Left colon (tissue), 2 donors: ENCODE data around the gene TBXA2R. TPM values are rescaled to one million over a fixed set of nuclear protein-coding genes. Genes with fewer than 3 reads are reported as not detected.

Source experiments
- ATAC-seq: fragments of 200-7000 bp; cut with Tn5 transposase; one replicate; pipeline ENCODE4 v1.9.1; 2020; ENCODE audit warnings: mild to moderate bottlenecking, moderate library complexity
- DNase-seq, 2 donors: peaks; one replicate each; pipeline ENCODE4 v3.0.0-alpha.2; 2020
- intact Hi-C, 2 donors: fragments of 100-400 bp; cut with DNase I in 1 of 2; cut with micrococcal nuclease in 1 of 2; formaldehyde crosslinking; loops; one replicate each; pipeline versions ENCODE4 v1.11.2 to v1.14.0; 2022; cut with DNase I, micrococcal nuclease
- total RNA-seq, 2 donors: library from RNA; stranded (reverse); fragmentation: NEBNext Ultra II Directional; extraction: Animal tissue kit (Norgen Biotek cat#: 25700); gene quantifications; one replicate each; pipeline ENCODE4 v1.2.1, GENCODE V29; 2021
- donor health status: DM: no; HTN: no; CAD: no.
- donor health status: DM: yes; HTN: yes; CAD: no.

TBXA2R gene
- total RNA-seq, 2 donors from 2014 or later: 0.64 to 1.0 TPM

GRCh38 chr19:3610745-3611717 is 4.4 kb upstream of the TBXA2R start:
- ATAC-seq (no peak), DNase-seq (no peak)
- intact Hi-C loops: no loop called here

- DNase-seq: no peak
- intact Hi-C loops: no loop called here
- ATAC-seq: no peak
Observed at GRCh38 chr19:3609779-3610719, 3.4 kb upstream of the TBXA2R start.

- no peak for DNase-seq
- no peak for ATAC-seq
- intact Hi-C loops: no loop called here
Observed at GRCh38 chr19:3608750-3609322, 2.2 kb upstream of the TBXA2R start.

- intact Hi-C loops: no loop called here
- no peak for DNase-seq
- ATAC-seq: no peak
Observed at GRCh38 chr19:3608079-3608641, 1.5 kb upstream of the TBXA2R start.

GRCh38 chr19:3607303-3608078 is 816 bp upstream of the TBXA2R start:
- intact Hi-C loops: no loop called here
- no peak for DNase-seq
- ATAC-seq: peak; percentile 10

- intact Hi-C loops: no loop called here
- DNase-seq (peak; percentile 71 to 83), ATAC-seq (peak; percentile 96)
Observed at GRCh38 chr19:3606174-3606689, 443 bp downstream of the TBXA2R start.

- ATAC-seq (peak; percentile 24), DNase-seq (no peak)
- intact Hi-C loops: no loop called here
Observed at GRCh38 chr19:3605770-3606169, 905 bp downstream of the TBXA2R start.

GRCh38 chr19:3605361-3605760 is 1.3 kb downstream of the TBXA2R start:
- intact Hi-C loops: no loop called here
- DNase-seq: no peak
- ATAC-seq: no peak

- ATAC-seq (no peak), DNase-seq (no peak)
- intact Hi-C loops: no loop called here
Observed at GRCh38 chr19:3604987-3605343, 1.7 kb downstream of the TBXA2R start.

- ATAC-seq (no peak), DNase-seq (no peak)
- intact Hi-C loops: no loop called here
Observed at GRCh38 chr19:3604227-3604986, 2.3 kb downstream of the TBXA2R start.

GRCh38 chr19:3603121-3603811 is 3.4 kb downstream of the TBXA2R start:
- intact Hi-C loops: no loop called here
- DNase-seq: no peak
- ATAC-seq: no peak

GRCh38 chr19:3601021-3601420 is 5.7 kb downstream of the TBXA2R start:
- DNase-seq (no peak), ATAC-seq (no peak)
- intact Hi-C loops: no loop called here

- intact Hi-C loops: no loop called here
- no peak for ATAC-seq
Observed at GRCh38 chr19:3599776-3600187, 6.9 kb downstream of the TBXA2R start.

GRCh38 chr19:3595521-3596061 is 11.1 kb downstream of the TBXA2R start:
- no peak for DNase-seq
- intact Hi-C loops: no loop called here
- ATAC-seq: no peak

More at GRCh38 chr19:3599776-3600187, 6.9 kb downstream of the TBXA2R start:
- DNase-seq: no peak

- DNase-seq (no peak), ATAC-seq (no peak)
- intact Hi-C loops: no loop called here
Observed at GRCh38 chr19:3593156-3593555, 13.5 kb downstream of the TBXA2R start.

GRCh38 chr19:3591876-3592613 is 14.6 kb downstream of the TBXA2R start:
- no peak for ATAC-seq
- DNase-seq: no peak
- intact Hi-C loops: no loop called here
